HG02870 (cell line): ENCODE results near the gene GAS7.
"Not testable (repeated sequence)": the region's sequence is repeated elsewhere in the genome, so short reads cannot be mapped to it uniquely, and the experiment has no call there.

ENCODE experiments used
- ATAC-seq: cut with Tn5 transposase; IDR thresholded peaks from one replicate; pipeline ENCODE4 v1.9.1; 2021; ENCODE audit warnings: mild to moderate bottlenecking, moderate library complexity; ENCODE audit not compliant: unreplicated experiment

Gene GAS7

DNA sequence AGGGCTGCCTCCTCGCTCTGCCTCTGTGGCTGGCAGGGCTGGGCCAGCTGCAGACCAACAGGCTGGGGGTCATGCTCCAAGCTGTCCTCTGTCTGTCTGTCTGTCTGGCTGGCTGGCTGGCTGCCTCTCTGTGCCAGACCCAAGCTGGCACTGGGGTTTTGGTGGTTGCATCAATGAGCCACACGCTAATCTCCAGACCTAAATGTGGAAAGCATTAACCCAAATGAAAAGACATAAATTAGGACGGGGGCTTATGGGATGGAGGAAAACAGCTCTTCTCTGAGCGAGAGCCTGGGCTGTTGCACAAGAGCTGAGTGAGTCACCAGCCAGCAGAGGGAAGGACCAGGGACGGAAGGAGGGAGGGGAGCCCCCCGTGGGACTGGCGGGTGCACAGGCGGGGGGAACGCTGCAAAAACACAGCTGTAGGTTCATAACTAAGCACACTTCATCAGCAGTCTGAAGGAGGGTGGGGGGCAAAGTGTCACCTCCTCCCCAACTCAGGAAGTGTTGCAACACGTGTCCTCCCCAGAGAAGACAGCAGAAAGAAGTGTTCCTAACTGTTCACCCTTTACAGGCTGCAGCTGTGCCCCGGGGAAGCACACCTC is 83.4 kb downstream of the GAS7 start:
- no peak for ATAC-seq

DNA sequence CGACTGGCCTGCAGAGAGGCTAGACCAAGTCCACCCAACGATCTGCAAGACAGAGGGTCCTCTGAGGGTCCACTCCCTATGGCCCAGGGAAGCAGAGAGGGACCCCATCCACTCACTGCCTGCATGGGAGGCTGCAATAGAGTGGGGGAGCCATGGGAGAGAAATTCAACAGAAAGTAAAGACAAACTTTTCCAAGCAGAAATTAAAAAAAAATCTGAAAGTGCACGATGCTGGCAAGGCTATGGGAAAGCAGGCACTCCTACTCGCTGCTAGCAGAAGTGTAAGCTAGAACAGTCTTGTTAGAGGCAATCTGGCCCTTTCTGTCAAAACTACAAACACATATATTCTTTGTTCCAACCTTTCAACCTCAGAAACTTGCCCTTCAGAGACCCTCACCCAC is 85.4 kb downstream of the GAS7 start:
- no peak for ATAC-seq

DNA sequence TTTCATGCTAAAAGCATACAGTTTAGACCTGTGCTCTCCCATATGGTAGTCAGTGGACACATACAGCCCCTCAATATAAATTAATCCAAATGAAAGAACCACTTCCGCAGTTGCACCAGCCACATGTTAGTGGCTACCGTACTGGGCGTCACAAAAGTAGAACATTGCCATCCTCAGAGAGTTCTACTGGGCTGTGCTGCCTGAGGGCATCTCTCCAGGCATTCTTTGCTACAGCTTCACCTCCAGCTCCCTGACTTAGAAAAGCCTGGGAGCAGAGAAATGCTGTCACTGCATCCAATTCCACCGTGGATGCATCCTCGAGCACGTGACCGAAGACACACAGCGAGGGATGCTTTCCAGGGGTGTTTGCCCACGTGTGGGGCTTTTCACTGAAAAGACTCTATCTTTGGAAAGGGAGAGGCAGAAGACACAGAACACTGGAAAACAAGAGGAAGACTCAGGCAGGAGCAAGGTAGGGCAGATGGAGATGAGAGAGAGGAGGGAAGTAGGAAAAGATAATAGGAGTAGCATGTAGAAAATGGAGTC is 86.4 kb downstream of the GAS7 start:
- no peak for ATAC-seq

GRCh38 chr17:10109146-10109545 is 89.3 kb downstream of the GAS7 start:
- ATAC-seq, result no peak

- no peak for ATAC-seq
Measured at GRCh38 chr17:10107316-10108165, 90.9 kb downstream of the GAS7 start.

- ATAC-seq, result no peak
Measured at GRCh38 chr17:10106067-10106466, 92.3 kb downstream of the GAS7 start.

- ATAC-seq, result no peak
Measured at GRCh38 chr17:10105513-10106001, 92.8 kb downstream of the GAS7 start.

DNA sequence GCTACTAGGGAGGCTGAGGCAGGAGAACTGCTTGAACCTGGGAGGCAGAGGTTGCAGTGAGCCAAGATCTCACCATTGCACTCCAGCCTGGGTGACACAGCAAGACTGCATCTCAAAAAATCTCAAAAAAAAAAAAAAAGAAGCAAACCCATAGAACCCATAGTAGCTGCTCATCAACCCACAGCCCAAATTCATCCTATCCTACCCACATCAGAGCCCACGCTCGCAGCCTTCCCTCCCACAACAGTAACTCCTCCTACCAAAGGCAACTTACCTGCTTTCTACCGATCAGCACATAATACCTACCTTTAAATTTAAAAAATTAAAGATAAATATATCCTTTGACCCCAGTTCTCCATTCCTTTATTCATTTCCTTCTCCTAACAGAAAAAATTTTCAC is 94.7 kb downstream of the GAS7 start:
- ATAC-seq, result no peak

GRCh38 chr17:10102817-10103216 is 95.6 kb downstream of the GAS7 start:
- no peak for ATAC-seq

DNA sequence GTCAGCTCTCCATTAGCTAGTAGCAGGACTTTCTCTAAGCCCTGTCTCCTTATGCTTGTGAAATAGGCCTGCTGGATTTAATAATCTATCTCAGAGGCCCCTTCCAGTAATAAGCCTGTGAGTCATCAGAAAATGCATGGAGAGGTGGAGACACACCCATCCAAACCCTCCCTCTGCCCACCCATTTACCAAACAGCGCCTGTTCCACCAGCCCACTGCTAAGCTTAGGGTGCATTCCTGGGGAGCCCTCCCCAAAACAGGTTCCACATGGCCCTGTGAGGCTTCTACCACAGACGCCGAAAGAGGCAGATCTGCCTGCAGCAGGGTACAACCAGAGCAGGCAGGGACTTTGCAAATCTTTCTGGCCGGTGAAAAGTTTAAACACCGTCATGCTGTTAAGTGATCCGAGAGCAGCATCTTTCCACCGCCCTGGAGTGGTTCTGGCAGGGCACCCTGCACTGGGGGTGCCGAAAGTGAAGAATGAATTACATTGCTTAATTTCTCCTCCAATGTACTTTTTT is 99.3 kb downstream of the GAS7 start:
- ATAC-seq, result no peak

GRCh38 chr17:10096596-10096995 is 101.8 kb downstream of the GAS7 start:
- ATAC-seq, result no peak

GRCh38 chr17:10095295-10095694 is 103.1 kb downstream of the GAS7 start:
- ATAC-seq, result not testable (repeated sequence)

GRCh38 chr17:10094797-10095196 is 103.6 kb downstream of the GAS7 start:
- no peak for ATAC-seq

GRCh38 chr17:10092595-10092994 is 105.8 kb downstream of the GAS7 start:
- no peak for ATAC-seq

DNA sequence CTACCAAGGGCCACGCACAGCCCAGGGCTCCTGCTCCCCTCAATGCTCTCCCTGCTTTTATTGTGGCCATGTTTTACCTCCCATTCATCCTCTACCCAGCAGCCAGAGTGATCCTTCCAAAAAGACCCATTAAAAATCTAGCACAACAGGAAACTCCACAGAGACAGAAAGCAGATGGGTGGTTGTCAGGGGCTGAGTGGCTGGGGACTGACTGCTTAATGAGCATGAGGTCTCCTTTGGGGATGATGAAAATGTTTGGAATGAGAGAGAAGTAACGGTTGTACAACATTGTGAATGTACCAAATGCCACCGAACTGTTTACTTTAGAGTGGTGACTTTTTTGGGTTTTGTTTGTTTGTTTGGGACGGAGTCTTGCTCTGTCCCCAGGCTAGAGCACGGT is 107.4 kb downstream of the GAS7 start:
- ATAC-seq, result no peak

GRCh38 chr17:10089196-10089804 is 109.1 kb downstream of the GAS7 start:
- ATAC-seq, result no peak

DNA sequence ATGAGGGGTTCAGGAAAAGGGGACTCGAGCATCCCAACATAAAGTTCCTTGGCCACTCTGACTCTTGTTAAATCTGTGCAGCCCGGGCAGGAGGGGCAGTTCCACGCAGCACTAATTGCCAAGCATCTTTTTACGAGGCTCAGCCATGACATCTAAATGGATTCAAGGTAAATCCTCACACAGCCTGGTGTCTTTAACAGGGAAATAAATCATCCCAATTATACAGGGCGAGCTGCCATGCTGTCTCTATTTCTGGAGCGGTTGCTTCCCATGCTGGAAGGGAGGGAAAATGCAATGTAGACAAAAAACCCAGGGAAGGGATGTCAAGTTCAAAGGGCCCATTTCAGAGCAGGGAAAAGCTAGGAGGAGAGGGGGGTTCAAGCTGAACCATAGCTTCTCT is 110.0 kb downstream of the GAS7 start:
- no peak for ATAC-seq

DNA sequence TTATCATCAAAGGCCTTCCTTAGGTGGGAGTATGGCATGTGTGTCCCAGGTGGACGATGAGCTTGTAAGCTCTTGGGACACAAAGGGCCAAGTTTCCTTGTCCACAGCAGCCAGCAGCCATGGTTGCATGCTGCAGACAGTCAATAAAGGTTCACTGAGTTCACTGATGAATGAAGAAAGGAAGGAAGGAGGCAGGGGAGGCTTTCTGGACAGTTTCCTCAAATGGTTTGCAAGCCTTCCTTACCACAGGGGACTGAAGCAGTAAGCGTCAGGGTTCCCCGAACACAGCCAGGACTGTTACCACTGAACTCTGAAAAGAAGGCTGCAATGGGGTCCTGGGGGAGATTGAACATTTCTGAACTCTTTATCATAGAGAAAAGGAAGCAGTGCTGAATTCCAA is 111.1 kb downstream of the GAS7 start:
- no peak for ATAC-seq

DNA sequence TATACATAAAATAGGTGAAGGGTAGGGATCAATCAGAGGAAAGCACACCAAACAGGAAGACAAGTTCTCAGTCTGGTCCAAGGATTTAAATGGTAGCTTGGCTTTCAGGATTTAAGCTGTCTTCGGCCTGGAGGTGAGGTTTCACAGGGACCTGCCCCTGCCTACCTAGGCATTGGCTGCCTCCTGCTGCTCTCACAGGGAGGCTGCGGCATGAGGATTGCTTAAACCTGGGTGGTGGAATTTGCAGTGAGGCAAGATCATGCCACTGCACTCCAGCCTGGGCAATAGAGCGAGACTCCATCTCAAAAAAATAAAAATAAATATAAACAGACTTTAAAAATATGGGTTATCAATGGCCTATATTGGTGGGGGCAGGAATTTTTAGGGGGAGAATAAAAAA is 114.5 kb downstream of the GAS7 start:
- ATAC-seq, result no peak

DNA sequence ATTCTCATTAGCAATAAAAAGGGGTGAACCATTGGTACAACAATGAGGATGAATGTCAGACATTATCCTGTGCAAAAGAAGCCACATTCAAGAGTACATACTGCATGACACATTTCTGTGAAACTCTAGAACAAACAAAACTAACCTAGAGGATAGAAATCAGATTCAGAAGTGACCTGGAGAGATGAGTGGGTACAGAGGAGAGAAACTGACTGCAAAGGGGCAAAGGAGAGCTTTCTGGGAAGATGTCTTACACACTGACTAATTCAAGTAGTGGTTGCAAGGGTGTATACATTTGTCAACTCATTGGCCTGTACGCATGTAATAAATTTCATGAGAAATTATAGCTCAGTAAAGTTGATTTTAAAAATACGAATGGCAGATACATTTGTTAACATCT is 115.6 kb downstream of the GAS7 start:
- ATAC-seq, result no peak

DNA sequence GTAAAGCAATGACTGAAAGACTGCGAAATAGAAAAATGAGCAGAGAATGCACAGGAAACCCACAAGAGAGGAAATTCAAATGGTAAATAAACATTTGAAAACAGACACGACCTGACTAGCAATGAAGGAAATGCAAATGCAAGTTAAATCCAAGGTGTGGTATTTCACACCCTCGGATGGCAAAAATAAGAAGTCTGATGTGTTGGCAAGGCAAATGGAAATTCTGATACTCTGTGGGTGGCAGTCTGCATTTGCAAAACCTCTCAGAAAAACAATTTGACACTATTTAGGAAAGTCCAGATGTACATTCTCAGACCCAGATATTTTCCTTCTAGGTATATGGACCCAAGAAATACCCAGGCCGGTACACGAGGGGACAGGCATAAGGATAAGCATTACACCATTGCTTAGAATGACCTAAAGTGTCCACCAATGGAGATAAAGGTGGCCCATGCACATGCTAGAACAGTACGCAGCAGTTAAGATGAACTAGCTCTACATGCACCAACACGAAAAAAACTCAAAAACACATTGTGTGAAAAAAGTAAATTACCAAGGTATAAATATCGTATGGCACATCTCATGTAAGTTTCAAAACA is 116.7 kb downstream of the GAS7 start:
- no peak for ATAC-seq
